Mammary epithelial cell (primary cell): ENCODE measurements around the gene MRPL17.

Experiments
- EZH2 ChIP-seq: IDR thresholded peaks from 2 replicates; pipeline ENCODE4 v1.6.1; 2012; ENCODE audit warnings: low read length, inconsistent platforms, borderline replicate concordance
- TF ChIP-seq, protein P1 (sequence below), 2 donors: IDR thresholded peaks in 1 of 2; conservative IDR thresholded peaks in 1 of 2; 2 replicates each; pipeline ENCODE4 v1.5.1; 2011 to 2012; ENCODE audit warnings: inconsistent platforms in 2 of 2, low read length in 2 of 2, mild to moderate bottlenecking in 2 of 2, control low read depth in 1 of 2, low read depth in 1 of 2; ENCODE audit not compliant: insufficient read depth in 1 of 2; ENCODE audit errors: extremely low read depth in 1 of 2

DNA sequence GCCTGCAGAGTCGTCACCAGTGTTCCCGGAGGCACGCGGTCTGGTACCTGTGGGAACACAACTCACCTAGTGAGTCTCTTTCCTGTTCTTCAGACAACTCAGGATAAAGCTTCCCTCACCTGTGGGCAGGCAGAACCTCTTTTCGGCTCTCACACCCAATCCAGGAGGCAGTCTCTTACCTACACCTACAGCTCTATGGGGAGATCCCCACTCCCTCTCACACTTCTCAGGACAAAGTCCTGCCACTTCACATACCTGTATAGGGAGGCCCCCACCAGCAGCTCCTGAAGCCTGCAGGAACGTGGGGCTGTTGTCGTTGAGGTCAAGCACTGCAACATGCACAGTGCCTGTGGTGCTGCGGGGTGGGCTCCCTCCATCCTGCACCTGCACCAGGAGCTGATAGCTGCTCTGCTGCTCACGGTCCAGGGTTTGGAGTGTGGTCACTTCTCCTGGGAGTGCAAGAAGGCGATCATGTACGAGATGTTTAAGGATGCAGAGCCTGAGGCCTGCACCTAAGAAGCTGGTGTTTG, 51.7 kb downstream of the MRPL17 start:
- TF ChIP-seq, protein P1, sequence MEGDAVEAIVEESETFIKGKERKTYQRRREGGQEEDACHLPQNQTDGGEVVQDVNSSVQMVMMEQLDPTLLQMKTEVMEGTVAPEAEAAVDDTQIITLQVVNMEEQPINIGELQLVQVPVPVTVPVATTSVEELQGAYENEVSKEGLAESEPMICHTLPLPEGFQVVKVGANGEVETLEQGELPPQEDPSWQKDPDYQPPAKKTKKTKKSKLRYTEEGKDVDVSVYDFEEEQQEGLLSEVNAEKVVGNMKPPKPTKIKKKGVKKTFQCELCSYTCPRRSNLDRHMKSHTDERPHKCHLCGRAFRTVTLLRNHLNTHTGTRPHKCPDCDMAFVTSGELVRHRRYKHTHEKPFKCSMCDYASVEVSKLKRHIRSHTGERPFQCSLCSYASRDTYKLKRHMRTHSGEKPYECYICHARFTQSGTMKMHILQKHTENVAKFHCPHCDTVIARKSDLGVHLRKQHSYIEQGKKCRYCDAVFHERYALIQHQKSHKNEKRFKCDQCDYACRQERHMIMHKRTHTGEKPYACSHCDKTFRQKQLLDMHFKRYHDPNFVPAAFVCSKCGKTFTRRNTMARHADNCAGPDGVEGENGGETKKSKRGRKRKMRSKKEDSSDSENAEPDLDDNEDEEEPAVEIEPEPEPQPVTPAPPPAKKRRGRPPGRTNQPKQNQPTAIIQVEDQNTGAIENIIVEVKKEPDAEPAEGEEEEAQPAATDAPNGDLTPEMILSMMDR (conservative IDR thresholded peaks at IDR 0.05 in 1 of 2, IDR thresholded peaks at IDR 0.05 in 1 of 2; ENCODE audit: extremely low read depth in 1 of 2, insufficient read depth in 1 of 2, low read depth in 1 of 2, low read length in 2 of 2) = no peak
- no peak for TF ChIP-seq EZH2
